Measurements from ENCODE around the gene THOC7. TPM values are rescaled to one million over a fixed set of nuclear protein-coding genes. Genes with fewer than 3 reads are reported as not detected.

THOC7 gene
- total RNA-seq, 1 experiment from 2014 or later, result 64.6 TPM

- no peak for DNase-seq (ENCODE audit: low read depth)
These were observed 14.9 kb upstream of the THOC7 start for GRCh38 chr3:63878394-63879060.

DNA sequence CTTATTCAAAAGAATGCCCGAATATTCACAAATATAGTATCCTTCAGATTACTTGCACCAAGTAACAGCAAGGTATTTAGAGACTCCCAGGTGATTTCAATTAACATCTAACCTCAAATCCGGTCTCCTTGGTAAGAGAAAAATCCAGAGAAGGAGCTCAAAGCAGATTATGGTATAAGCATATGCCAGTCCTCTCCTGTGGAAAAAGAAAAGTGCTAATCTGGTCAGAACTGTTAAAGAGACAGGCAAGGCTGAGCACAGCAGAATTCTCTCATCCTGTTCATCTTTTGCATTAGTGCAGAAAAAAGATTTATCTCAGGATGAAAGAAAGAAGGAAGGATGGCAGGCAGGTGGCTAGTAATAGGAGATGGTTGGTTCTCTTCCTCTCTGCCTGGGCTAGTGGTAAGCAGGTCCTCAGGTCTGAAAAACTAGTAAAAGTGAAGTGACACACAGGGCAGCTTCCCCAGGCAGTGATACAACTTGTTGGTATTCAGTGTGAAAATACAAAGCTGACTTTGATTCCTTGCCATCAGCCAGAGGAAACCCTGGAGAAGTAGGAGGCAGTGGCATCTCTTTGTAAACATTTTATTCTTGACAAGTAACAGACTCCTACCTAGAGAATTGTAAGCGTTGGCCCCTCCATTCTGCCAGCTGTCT, 14.3 kb upstream of the THOC7 start:
- DNase-seq (ENCODE audit: low read depth), result no peak

DNA sequence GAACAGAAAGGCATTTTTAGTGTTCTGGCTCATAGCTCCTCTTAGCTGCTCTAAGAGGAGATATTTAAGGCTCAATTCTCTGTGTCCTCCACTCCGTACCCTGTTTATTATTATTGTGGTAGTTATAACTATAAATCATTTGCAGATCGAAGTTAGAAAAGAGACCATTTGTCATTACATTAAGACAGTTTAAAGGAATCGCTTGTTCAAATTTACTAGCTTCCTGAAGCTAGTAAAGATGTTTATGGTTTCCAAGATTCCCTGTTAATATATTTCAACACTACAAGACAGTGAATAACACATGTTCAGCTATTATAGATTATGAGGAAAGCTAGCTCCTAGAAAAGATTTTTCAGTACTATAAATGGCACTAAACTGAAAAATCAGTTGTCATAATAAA, 12.7 kb upstream of the THOC7 start:
- DNase-seq (ENCODE audit: low read depth), result no peak

- no peak for DNase-seq (ENCODE audit: low read depth)
These were observed 11.9 kb upstream of the THOC7 start for GRCh38 chr3:63875510-63875909.

DNA sequence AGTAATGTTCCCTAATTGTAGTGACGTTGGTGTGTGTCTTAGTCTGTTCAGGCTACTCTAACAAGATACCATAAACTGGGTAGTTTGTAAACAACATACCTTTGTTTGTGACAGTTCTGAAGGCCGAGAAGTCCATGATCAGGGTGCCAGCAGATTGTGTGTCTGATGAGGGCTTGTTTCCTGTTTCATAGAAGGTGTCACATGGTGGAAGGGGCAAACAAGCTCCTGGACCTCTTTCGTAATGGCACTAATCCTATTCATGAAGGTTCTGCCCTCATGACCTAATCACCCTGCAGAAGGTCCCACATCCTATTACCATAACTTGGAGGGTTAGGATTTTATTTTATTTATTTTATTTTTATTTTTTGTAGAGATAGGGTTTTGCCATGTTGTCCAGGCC, 11.2 kb upstream of the THOC7 start:
- no peak for DNase-seq (ENCODE audit: low read depth)

GRCh38 chr3:63872135-63872924, 8.7 kb upstream of the THOC7 start:
- DNase-seq (ENCODE audit: low read depth), result peak; percentile 81

- DNase-seq (ENCODE audit: low read depth), result no peak
These were observed 7.0 kb upstream of the THOC7 start for GRCh38 chr3:63870615-63871005.

DNA sequence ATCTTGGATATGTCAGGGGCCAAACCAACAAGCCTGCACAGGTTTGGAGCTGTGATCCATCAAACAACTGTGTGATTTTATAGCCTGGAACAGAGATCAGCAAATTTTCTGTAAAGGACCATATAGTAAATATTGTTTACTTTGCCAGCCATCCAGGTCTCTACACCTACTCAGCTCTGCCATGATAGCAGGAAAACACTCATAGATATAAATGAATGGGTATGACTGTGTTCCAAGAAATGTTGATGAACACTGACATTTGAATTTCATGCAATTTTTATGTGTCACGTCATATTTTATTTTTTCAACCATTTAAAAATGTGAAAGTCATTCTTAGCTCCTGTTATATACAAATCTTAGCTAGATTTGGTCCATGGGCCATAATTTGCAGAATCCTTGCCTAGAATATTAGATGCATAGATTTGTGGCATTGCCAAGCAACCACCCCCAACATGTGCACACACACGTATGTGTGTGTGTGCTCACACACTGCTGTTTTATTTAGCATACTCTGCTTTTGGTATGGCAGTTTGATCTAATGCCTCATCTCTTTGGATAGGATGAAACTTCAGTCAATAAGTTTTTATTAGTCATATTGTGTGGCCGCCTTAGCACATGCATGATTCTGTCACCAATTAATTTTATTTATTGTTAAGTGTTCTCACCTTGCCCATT, 6.5 kb upstream of the THOC7 start:
- no peak for DNase-seq (ENCODE audit: low read depth)

DNA sequence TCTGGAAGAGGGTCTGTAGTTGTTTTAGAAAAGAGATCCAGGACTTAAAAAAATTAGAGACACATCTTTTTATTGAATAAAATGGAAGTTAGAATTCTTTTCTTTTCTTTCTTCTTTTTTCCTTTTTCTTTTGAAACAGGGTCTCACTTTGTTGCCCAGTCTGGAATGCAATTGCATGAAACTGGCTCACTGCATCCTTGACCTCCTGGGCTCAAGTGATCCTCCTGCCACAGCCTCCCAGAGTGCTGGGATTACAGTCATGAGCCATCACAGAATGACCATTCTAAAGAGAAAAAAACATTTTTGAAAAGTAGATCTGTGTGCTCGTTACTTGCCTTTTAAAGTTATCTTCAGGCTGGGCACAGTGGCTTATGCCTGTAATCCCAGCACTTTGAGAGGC, 3.6 kb upstream of the THOC7 start:
- DNase-seq (ENCODE audit: low read depth), result no peak

DNA sequence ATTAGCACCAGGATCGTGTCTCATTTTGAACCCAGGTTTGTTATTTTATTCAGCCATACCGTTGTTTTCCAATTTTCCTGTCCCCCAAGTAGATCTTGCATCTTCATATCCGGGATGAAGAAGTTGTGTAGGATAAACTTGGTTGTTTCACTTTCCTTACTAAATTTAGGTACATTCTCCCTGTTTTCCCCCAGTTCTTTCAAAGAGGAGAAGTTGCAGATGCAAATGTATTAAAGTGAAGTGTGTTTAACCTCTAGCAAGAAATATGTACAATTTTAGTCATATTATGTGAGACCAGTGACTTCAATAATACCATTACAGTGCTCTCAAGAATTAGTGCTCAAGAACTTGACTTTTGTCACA, 1.3 kb upstream of the THOC7 start:
- no peak for DNase-seq (ENCODE audit: low read depth)

DNA sequence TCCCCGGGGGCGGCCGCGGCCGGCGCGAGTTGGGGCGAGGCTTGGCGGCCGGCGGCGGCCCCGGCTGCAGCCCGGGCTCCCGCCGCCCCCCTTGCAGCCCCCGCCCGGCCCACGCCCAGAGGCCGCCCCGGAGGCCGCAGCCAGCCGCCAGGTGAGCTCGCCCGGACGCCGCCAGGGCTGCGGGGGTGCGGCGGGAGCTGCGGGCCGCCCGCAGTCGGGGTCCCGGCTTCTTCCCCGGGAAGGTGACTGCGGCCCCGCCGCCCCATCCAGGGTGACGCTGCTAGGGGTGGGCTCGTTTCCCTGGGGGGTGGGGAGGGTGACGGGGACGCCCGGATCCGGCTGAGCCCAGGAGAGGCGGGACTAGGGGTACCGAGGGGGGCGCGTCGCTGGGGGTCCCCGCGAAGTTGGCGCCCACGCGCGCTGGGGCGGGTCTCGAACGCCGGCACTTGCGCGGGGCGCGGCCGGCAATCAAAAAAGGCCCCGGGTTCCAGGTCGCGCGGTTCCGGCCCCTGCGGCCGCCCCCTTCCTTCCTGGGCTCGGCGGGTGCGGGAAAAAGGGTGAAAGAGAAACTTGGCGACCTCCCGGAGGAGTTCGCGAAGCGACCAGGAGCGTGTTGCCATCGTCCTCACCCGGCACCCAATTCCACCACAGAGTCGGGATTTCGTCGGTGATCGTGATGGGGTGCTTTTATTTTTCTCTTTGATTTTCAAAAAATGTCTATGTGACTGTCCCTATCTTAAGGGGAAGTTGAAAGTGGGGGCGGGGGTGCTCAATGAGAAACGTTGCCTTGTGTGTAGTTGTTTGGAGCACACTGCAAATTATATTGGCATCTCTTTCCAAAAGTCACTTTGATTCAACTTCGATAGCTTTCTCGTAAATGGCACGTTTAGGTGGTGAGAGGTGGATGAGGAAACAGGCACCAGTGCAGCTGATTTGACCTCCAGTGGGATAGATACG, 681 bp upstream of the THOC7 start:
- peak; percentile 16 for DNase-seq (ENCODE audit: low read depth)

- no peak for DNase-seq (ENCODE audit: low read depth)
These were observed 828 bp downstream of the THOC7 start for GRCh38 chr3:63862804-63863149.

DNA sequence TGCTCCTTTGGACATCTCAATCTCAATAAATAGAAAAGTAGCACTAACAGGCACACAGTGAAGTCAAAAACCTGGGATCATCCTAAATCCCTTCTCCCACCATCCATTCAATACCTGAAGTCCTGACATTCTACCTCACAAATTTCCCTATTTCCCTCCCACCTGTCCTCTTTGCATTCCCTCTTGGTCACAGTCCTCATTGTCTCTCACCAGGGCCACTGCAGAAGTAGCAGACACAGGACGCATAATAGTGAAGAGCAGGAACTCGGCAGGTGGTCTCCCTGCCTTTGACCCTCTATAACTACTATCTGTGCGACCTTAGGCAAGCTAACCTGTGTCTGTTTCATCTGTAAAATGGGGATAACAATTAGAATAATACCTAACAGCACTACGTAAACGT, 2.3 kb downstream of the THOC7 start:
- no peak for DNase-seq (ENCODE audit: low read depth)

GRCh38 chr3:63860776-63861175, 2.8 kb downstream of the THOC7 start:
- no peak for DNase-seq (ENCODE audit: low read depth)

DNA sequence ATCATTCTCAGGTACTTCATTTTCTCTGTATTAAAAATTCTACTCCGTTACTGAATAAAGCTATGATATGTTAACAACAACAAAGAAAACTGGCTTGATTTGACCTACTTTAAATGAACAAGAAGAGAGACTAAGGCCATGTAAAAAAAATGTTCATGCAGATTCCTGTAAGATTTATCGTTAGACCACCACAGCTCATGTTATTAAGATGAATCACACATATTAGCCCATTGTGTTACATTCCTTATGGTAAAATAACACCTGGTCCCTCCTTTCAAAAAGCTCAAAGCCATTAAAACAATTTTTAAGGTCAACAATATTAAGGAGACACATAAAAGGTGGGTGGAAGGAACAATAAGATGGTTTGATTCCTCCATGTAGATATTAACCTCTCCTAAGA, 6.3 kb downstream of the THOC7 start:
- peak; percentile 54 for DNase-seq (ENCODE audit: low read depth)

DNA sequence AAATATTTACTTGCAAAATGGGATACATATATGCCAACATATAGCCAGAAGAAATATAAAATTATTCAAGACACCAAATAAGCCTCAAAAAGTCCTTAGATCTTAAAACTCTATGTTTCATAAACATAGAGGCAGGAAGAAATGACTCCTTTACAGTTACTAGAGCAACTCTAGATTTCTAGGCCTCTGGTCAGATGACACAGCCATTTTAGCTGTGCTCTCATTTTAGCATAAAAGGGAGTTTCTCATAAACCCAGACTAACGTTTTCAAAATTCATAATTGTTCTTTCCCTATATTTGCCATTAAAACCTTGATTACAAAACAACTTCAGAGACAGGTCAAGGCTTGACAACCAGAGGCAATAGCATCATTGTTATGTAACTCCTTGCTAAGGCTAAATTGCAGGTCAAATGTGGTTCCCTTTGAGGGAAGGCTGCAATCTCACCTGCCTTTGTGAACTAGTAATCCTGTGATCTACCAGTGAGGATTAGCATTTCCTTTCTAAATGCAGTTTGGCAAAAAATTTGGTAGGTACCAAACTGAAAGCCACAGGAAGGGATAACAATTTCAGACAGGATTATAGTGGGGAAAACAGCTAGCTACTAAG, 8.2 kb downstream of the THOC7 start:
- DNase-seq (ENCODE audit: low read depth), result no peak

GRCh38 chr3:63853106-63853505, 10.5 kb downstream of the THOC7 start:
- DNase-seq (ENCODE audit: low read depth), result no peak

DNA sequence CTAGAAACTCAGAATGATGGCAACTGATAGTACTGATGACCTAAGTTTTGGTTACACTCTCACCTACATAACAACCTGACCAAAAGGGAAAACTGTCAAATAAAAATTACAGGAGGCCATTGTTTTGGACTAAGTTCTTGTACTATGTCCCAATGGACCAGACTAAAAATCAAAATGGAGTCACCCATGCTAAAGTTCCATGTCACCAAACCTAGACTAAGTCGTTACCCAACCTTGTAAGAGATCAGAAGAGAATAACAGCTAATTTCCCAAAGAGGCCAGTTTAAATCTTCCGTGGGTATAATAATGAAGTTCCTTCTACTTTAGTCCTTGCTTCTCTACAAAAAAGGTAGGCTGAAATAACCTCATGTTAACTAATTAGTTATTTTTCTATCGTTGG, 12.3 kb downstream of the THOC7 start:
- no peak for DNase-seq (ENCODE audit: low read depth)

DNA sequence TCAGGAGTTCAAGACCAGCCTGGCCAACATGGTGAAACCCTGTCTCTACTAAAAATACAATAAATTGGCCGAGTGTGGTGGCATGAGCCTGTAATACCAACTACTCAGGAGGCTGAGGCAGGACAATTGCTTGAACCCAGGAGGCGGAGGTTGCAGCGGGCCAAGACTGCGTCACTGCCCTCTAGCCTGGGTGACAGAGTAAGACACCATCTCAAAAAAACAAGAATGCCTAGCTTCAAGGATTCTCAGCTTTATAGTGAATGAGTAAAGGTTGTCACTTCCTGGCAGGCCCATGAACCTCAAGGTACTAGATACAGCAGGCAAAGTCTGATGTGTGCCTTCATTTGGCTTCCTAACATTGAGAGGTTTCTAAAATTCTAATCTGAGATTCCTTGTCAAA, 14.4 kb downstream of the THOC7 start:
- no peak for DNase-seq (ENCODE audit: low read depth)

DNA sequence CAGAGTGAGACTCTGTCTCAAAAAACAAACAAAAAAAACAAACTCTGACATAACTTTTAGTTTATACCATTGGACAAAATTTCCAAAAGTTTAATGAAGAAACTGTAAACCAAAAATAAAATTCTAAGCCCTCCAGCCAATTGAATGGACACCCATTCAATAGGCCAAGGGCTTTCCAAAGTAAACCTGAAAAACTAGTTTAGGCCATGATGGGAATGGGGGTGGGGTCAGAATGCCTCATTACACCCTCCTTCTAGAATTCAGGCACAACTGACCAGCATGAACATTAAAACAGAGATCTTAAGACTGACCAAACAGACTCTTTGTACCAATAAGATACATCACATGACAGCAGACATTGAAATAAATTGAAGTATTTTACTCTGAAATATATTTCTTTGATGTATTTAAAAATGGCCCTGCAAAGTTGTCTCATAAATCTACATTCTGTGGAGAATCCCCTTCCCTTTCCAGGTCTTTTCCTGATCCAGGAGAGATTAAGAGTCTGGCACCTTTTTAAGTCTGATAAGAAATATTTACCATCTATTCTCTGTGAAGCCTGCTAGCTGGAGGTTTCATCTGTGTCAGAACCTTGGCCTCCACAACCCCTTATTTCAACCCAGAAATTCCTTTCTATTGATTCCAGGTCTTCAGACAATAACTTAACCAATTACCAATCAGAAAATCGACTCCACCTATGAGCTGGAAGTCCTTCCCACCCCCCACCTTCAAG, 15.7 kb downstream of the THOC7 start:
- no peak for DNase-seq (ENCODE audit: low read depth)
